ENCODE results near the gene URB1.
"Not testable (repeated sequence)": the region's sequence is repeated elsewhere in the genome, so short reads cannot be mapped to it uniquely, and the experiment has no call there.

The URB1 gene

GRCh38 chr21:32380940-32381339 lies 11.9 kb downstream of the URB1 start:
- no peak for TF ChIP-seq CTCF (IDR thresholded peaks at IDR 0.05; ENCODE audit: insufficient read depth, missing control alignments)
- no peak for FAIRE-seq
- DNase-seq (ENCODE audit: insufficient read length, low spot score): no peak

GRCh38 chr21:32378956-32379355 lies 13.9 kb downstream of the URB1 start:
- FAIRE-seq (no peak), DNase-seq (ENCODE audit: insufficient read length, low spot score) (no peak)
- TF ChIP-seq CTCF (IDR thresholded peaks at IDR 0.05; ENCODE audit: insufficient read depth, missing control alignments): no peak

GRCh38 chr21:32377991-32378390 lies 14.8 kb downstream of the URB1 start:
- no peak for FAIRE-seq
- TF ChIP-seq CTCF (IDR thresholded peaks at IDR 0.05; ENCODE audit: insufficient read depth, missing control alignments): no peak

GRCh38 chr21:32377506-32377905 lies 15.3 kb downstream of the URB1 start:
- TF ChIP-seq CTCF (IDR thresholded peaks at IDR 0.05; ENCODE audit: insufficient read depth, missing control alignments): no peak
- FAIRE-seq: no peak

More at GRCh38 chr21:32377991-32378390, 14.8 kb downstream of the URB1 start:
- no peak for DNase-seq (ENCODE audit: insufficient read length, low spot score)

GRCh38 chr21:32372755-32373154 lies 20.1 kb downstream of the URB1 start:
- DNase-seq (ENCODE audit: insufficient read length, low spot score): no peak
- no peak for FAIRE-seq
- TF ChIP-seq CTCF (IDR thresholded peaks at IDR 0.05; ENCODE audit: insufficient read depth, missing control alignments): no peak

More at GRCh38 chr21:32377506-32377905, 15.3 kb downstream of the URB1 start:
- no peak for DNase-seq (ENCODE audit: insufficient read length, low spot score)

- FAIRE-seq (no peak), DNase-seq (ENCODE audit: insufficient read length, low spot score) (no peak)
- no peak for TF ChIP-seq CTCF (IDR thresholded peaks at IDR 0.05; ENCODE audit: insufficient read depth, missing control alignments)
These were observed 20.9 kb downstream of the URB1 start for GRCh38 chr21:32371913-32372314.

- FAIRE-seq (no peak), DNase-seq (ENCODE audit: insufficient read length, low spot score) (no peak)
- no peak for TF ChIP-seq CTCF (IDR thresholded peaks at IDR 0.05; ENCODE audit: insufficient read depth, missing control alignments)
These were observed 21.6 kb downstream of the URB1 start for GRCh38 chr21:32370998-32371766.

- not testable (repeated sequence) for FAIRE-seq
These were observed 23.9 kb downstream of the URB1 start for GRCh38 chr21:32368961-32369360.

More at GRCh38 chr21:32368961-32369360, 23.9 kb downstream of the URB1 start:
- not testable (repeated sequence) for DNase-seq (ENCODE audit: insufficient read length, low spot score)
